Upper lobe of left lung (tissue), 6 donors: Measurements from ENCODE around the gene ABHD18. TPM values are rescaled to one million over a fixed set of nuclear protein-coding genes. Genes with fewer than 3 reads are reported as not detected.
A peak's percentile ranks its signal among the peaks of the same experiment; 100 is the strongest.
"Not testable (repeated sequence)": the region's sequence is repeated elsewhere in the genome, so short reads cannot be mapped to it uniquely, and the experiment has no call there.

Experiments used
- ATAC-seq, 2 donors: fragments of 200-7000 bp; cut with Tn5 transposase; one replicate each; pipeline ENCODE4 v1.9.1; 2022; ENCODE audit warnings: mild to moderate bottlenecking in 2 of 2, moderate library complexity in 2 of 2; ENCODE audit not compliant: low FRiP score in 2 of 2
- DNase-seq, 2 donors: peaks; one replicate each; pipeline ENCODE4 v3.0.0-alpha.2; 2019 to 2020
- H3K27ac ChIP-seq, 4 donors: fragments of 200-600 bp; sonication (generic); one replicate each; pipeline ENCODE4 v1.5.1; 2016 to 2019
- H3K27me3 ChIP-seq, 4 donors: fragments of 200-600 bp; sonication (generic); one replicate each; pipeline ENCODE4 v1.5.1; 2017 to 2019
- H3K36me3 ChIP-seq, 4 donors: fragments of 200-600 bp; sonication (generic); one replicate each; pipeline ENCODE4 v1.5.1; 2016 to 2019
- H3K4me1 ChIP-seq, 4 donors: fragments of 200-600 bp; sonication (generic); one replicate each; pipeline ENCODE4 v1.5.1; 2018 to 2019
- H3K4me3 ChIP-seq, 4 donors: fragments of 200-600 bp; sonication (generic); one replicate each; pipeline ENCODE4 v1.5.1; 2017 to 2019; ENCODE audit warnings: mild to moderate bottlenecking in 2 of 4, moderate library complexity in 1 of 4
- H3K9me3 ChIP-seq, 4 donors: fragments of 200-600 bp; sonication (generic); one replicate each; pipeline ENCODE4 v1.5.1; 2018 to 2019
- CTCF ChIP-seq, 6 experiments: fragments of 450-650 bp in 4 of 6; fragments of 200-600 bp in 2 of 6; sonication (generic) in 2 of 6; IDR thresholded peaks; one replicate each; pipeline ENCODE4 v1.5.1; 2016 to 2019; ENCODE audit warnings: antibody characterized with exemption in 6 of 6
- EP300 ChIP-seq, 4 donors: sonication (generic); formaldehyde crosslinking; IDR thresholded peaks; one replicate each; pipeline ENCODE4 v1.5.1; 2017; ENCODE audit warnings: antibody characterized with exemption in 4 of 4, control low read depth in 2 of 4
- POLR2A ChIP-seq, 4 donors: fragments of 450-650 bp; IDR thresholded peaks; one replicate each; pipeline ENCODE4 v1.5.1; 2016 to 2017; ENCODE audit warnings: antibody characterized with exemption in 4 of 4, mild to moderate bottlenecking in 2 of 4
- POLR2AphosphoS5 ChIP-seq, 2 donors: sonication (generic); formaldehyde crosslinking; IDR thresholded peaks; one replicate each; pipeline ENCODE4 v1.5.1; 2017; ENCODE audit warnings: antibody characterized with exemption in 2 of 2
- WGBS, 2 donors: methylation state at CpG; one replicate each; pipeline ENCODE4 v1.1.5; 2017 to 2018; 5-methylcytosine and 5-hydroxymethylcytosine counted together
- total RNA-seq, 6 donors: library from RNA; depleted of rRNA in 4 of 6; stranded (reverse); fragments of >200 nt in 4 of 6; gene quantifications; one replicate each; pipeline versions ENCODE4 v1.1.0 to v1.2.1, GENCODE V29; 2016 to 2021
- donor health status: DM: no; HTN: no; CAD: no; lungs with moderate emphysema.
- donor health status: DM: no; HTN: yes; CAD: no; lungs with severe emphysema.

ABHD18 gene
- total RNA-seq, 6 donors from 2014 or later, result 9.3 to 30.4 (median 12.0) TPM

- DNase-seq, result no peak
- peaks cover 0 to 34% (median 9%) of the 10 kb centered on the region in 4 donors for H3K36me3 ChIP-seq
- TF ChIP-seq POLR2AphosphoS5 (IDR thresholded peaks at IDR 0.05), result no peak
- TF ChIP-seq CTCF (IDR thresholded peaks at IDR 0.05), result no peak
- no peak for TF ChIP-seq EP300 (IDR thresholded peaks at IDR 0.05)
- no peak for TF ChIP-seq POLR2A (IDR thresholded peaks at IDR 0.05)
- ATAC-seq, result no peak
- H3K27ac ChIP-seq, result no peak overlapping the region
- no peaks in the 10 kb centered on the region for H3K9me3 ChIP-seq
- no peak overlapping the region for H3K4me3 ChIP-seq
- WGBS, 2 donors, result 93 to 100% methylated on average over 1 of the region's 1 CpG
- no peaks in the 10 kb centered on the region for H3K27me3 ChIP-seq
- no peaks in the 10 kb centered on the region for H3K4me1 ChIP-seq
Observed at GRCh38 chr4:127985989-127986388, 20.8 kb downstream of the ABHD18 start.

- DNase-seq (no peak), ATAC-seq (no peak)
- H3K36me3 ChIP-seq, result peaks cover 0 to 34% (median 9%) of the 10 kb centered on the region in 4 donors
- 76 to 93% methylated on average over 6 of the region's 6 CpGs for WGBS, 2 donors
- no peaks in the 10 kb centered on the region for H3K27me3 ChIP-seq
- H3K9me3 ChIP-seq, result no peaks in the 10 kb centered on the region
- no peaks in the 10 kb centered on the region for H3K4me1 ChIP-seq
- TF ChIP-seq POLR2A (IDR thresholded peaks at IDR 0.05), result no peak
- no peak for TF ChIP-seq POLR2AphosphoS5 (IDR thresholded peaks at IDR 0.05)
- TF ChIP-seq EP300 (IDR thresholded peaks at IDR 0.05), result no peak
- no peak for TF ChIP-seq CTCF (IDR thresholded peaks at IDR 0.05)
- no peak overlapping the region for H3K4me3 ChIP-seq
- no peak overlapping the region for H3K27ac ChIP-seq
Observed at GRCh38 chr4:127988638-127989037, 23.4 kb downstream of the ABHD18 start.

GRCh38 chr4:127993151-127993550, 27.9 kb downstream of the ABHD18 start:
- peaks cover 0 to 13% (median 1%) of the 10 kb centered on the region in 4 donors for H3K36me3 ChIP-seq
- WGBS, 2 donors, result 40 to 70% methylated on average over 2 of the region's 2 CpGs

GRCh38 chr4:127995776-127996175, 30.6 kb downstream of the ABHD18 start:
- DNase-seq, result peak in 1 of 2 donors; percentile 82
- WGBS, 2 donors, result 65 to 71% methylated on average over 1 of the region's 1 CpG
- ATAC-seq, result no peak

More at GRCh38 chr4:127993151-127993550, 27.9 kb downstream of the ABHD18 start:
- TF ChIP-seq POLR2A (IDR thresholded peaks at IDR 0.05) (no peak), EP300 (IDR thresholded peaks at IDR 0.05) (no peak), POLR2AphosphoS5 (IDR thresholded peaks at IDR 0.05) (no peak), CTCF (IDR thresholded peaks at IDR 0.05) (no peak)
- Histone ChIP-seq H3K27ac (no peak overlapping the region), H3K4me3 (no peak overlapping the region), H3K27me3 (no peaks in the 10 kb centered on the region), H3K4me1 (no peaks in the 10 kb centered on the region), H3K9me3 (peaks cover 0 to 4% (median 0%) of the 10 kb centered on the region in 4 donors)
- ATAC-seq (no peak), DNase-seq (no peak)

GRCh38 chr4:127996521-127996920, 31.3 kb downstream of the ABHD18 start:
- 90 to 100% methylated on average over 6 of the region's 6 CpGs for WGBS, 2 donors
- H3K36me3 ChIP-seq, DNase-seq: not testable (repeated sequence)

More at GRCh38 chr4:127995776-127996175, 30.6 kb downstream of the ABHD18 start:
- H3K27ac ChIP-seq, result no peak overlapping the region
- H3K4me3 ChIP-seq, result no peak overlapping the region
- TF ChIP-seq EP300 (IDR thresholded peaks at IDR 0.05) (peak in 1 of 4 donors; percentile 48), POLR2A (IDR thresholded peaks at IDR 0.05) (no peak), CTCF (IDR thresholded peaks at IDR 0.05) (no peak), POLR2AphosphoS5 (IDR thresholded peaks at IDR 0.05) (no peak)
- H3K4me1 ChIP-seq, result no peaks in the 10 kb centered on the region
- H3K9me3 ChIP-seq, result peaks cover 0 to 5% (median 2%) of the 10 kb centered on the region in 4 donors
- peaks cover 0 to 5% (median 0%) of the 10 kb centered on the region in 4 donors for H3K36me3 ChIP-seq
- no peaks in the 10 kb centered on the region for H3K27me3 ChIP-seq

More at GRCh38 chr4:127996521-127996920, 31.3 kb downstream of the ABHD18 start:
- not testable (repeated sequence) for H3K9me3 ChIP-seq, H3K4me3 ChIP-seq, H3K27me3 ChIP-seq, ATAC-seq, H3K27ac ChIP-seq, H3K4me1 ChIP-seq
